ENCODE data around the gene EEF2K.

DNA sequence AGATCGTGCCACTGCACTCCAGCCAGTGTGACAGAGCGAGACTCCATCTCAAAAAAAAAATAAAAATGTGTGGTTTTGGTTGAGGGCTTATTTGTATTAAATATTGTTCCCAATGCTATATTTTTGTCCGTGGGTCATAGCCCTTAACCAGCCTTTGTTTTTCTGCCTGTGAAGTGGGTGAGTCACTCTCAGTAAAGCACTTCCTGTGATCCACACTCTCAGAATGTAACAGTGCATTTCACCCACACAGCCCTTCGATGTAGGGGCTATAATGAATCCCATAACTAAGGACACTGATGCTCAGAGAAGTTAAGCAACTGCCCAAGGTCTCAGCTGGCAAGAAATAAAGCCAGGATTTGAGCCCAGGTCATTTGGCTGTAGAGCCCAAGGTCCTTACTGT is 56.4 kb downstream of the EEF2K start:
- TF ChIP-seq POLR2A (IDR thresholded peaks at IDR 0.05) = no peak
- TF ChIP-seq, protein P1, sequence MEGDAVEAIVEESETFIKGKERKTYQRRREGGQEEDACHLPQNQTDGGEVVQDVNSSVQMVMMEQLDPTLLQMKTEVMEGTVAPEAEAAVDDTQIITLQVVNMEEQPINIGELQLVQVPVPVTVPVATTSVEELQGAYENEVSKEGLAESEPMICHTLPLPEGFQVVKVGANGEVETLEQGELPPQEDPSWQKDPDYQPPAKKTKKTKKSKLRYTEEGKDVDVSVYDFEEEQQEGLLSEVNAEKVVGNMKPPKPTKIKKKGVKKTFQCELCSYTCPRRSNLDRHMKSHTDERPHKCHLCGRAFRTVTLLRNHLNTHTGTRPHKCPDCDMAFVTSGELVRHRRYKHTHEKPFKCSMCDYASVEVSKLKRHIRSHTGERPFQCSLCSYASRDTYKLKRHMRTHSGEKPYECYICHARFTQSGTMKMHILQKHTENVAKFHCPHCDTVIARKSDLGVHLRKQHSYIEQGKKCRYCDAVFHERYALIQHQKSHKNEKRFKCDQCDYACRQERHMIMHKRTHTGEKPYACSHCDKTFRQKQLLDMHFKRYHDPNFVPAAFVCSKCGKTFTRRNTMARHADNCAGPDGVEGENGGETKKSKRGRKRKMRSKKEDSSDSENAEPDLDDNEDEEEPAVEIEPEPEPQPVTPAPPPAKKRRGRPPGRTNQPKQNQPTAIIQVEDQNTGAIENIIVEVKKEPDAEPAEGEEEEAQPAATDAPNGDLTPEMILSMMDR (IDR thresholded peaks at IDR 0.05) = no peak

Measured in prostate gland (tissue), 2 donors.